Activated CD4-positive, alpha-beta T cell treated with anti-CD3 and anti-CD28 coated beads, Interleukin-10, Interleukin-2, amounts not matched to agents 100 ng/mL and 50 ng/mL, durations not matched to agents 16 hours and 8 hours (primary cell): ENCODE data around the gene POLDIP2.
"Not testable (repeated sequence)": the region's sequence is repeated elsewhere in the genome, so short reads cannot be mapped to it uniquely, and the experiment has no call there.

Source experiments
- DNase-seq: peaks from one replicate; pipeline ENCODE4 v3.0.0-alpha.2; 2020

The POLDIP2 gene

DNA sequence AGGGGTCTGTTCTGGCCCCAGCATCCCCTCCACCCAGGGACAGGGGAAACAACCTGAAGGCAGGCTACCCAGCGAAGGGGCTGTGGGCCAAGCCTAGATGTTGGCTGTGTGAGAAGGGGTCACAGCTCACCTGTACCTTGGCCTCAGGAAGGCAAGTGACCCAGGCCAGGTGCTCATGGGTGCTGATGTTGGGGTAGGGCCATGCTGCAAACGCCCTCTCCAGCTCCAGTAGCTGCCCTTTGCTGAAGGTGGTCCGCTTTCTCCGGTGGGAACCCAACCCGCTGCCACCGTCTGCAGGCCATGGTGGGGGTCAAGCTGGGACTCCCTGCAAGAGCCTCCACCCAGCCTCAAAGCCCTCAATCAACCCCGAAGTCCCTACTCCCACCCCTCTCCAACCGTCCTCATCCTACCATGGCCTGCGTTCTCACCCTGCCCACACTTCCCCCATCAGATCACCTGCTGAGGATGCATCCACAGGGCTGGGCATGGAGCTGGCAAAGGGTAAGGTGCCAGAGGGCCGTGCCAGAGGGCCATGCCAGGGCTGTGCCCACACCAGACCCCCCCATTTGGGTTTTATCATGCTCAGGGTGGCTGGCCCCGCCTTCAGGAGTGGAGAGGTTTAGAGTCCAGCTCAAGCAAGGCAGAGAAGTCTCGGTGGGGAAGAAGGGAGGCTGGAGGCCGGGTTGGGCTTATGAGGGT is 7.5 kb upstream of the POLDIP2 start, which contains the start of gene SEBOX:
SEBOX (minus strand) TSS at position 535 of the 699 bp plus-strand sequence; CDS start at position 487, 48 bp downstream.
- no peak for DNase-seq

GRCh38 chr17:28363776-28364650 is 6.7 kb upstream of the POLDIP2 start:
- DNase-seq, result no peak

GRCh38 chr17:28363186-28363585 is 5.9 kb upstream of the POLDIP2 start:
- DNase-seq, result no peak

GRCh38 chr17:28357901-28358197 is 522 bp upstream of the POLDIP2 start:
- DNase-seq, result no peak

- no peak for DNase-seq
Measured at GRCh38 chr17:28350271-28350670, 7.1 kb downstream of the POLDIP2 start.

DNA sequence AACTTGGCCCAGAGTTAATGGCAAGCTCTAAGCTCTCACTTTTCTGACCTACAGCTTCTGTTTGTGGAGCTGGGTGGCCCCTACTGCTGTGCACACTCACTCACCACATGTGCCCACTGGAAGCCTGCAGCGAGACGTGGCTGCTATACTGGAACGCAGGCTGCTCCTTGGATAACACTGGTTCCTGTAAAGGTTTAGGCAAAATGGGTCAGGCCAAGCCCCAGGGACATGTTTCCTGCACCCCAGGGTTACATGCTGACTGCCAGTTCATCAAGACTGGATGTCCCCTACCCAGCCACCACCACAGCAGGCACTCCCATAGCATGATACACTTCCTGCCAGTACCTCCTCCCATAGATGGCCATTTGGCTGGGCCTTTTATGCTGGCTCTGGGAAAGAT is 8.3 kb downstream of the POLDIP2 start:
- no peak for DNase-seq

GRCh38 chr17:28347261-28347891 is 10.0 kb downstream of the POLDIP2 start:
- DNase-seq, result no peak

GRCh38 chr17:28346746-28347246 is 10.5 kb downstream of the POLDIP2 start:
- no peak for DNase-seq

DNA sequence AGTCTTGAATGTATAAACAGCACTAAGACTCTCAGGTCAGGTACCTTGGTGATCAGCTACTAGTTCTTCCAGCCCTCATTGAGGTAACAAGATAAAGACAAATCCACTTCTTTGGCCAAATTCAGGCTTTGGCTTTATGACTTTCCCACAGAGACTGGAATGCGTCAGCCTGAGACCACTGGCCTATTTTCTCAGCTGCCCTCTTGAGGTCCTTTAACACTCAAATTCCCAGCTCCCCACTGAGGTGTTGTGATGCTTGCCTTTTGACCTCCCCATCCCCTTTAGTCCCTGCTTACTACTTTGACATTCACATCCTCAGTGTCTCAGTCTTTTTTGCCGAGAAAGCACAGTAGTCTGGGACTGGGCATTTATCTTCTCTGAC is 11.1 kb downstream of the POLDIP2 start:
- DNase-seq, result no peak

GRCh38 chr17:28345419-28346198 is 11.7 kb downstream of the POLDIP2 start:
- no peak for DNase-seq

DNA sequence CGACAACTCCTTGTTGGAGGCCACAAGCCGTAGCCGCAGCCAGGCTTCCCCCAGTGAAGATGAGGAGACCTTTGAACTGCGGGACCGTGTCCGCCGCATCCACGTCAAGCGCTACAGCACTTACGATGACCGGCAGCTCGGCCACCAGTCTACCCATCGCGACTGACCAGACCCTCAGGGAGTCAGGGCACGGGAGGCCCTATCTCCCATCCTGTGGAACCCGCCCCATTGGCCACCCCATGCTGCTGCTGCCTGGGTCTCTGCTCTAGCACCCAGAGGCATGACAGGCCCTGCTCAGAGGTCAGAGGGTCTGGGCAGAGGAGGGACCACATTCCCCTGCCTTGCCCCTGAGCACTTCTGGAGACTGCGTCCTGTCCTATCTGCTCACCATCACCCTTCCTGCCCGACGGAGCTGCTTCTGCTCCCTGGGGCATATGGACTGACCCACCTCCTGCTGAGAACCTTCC is 12.9 kb downstream of the POLDIP2 start:
- no peak for DNase-seq

DNA sequence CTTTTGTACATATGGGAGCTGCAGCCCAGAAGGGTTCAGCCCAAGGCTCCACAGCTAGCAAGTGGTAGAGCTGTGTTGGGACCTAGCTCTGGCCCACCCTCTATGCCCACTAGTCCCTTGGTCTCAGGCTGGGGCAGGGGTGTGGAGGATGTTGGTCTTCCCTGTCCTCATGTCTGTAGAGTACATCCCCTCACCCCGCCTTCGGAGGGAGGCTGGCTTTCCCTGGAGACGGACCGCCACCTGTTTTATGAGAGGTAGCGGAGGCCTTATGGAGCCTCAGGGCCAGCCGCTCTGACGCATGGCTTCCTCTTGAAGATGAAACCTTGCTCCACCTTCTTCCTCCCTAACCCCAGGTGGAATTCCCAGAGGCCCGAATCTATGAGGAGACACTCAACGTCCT is 13.3 kb downstream of the POLDIP2 start:
- DNase-seq, result no peak

GRCh38 chr17:28343491-28343932 is 13.8 kb downstream of the POLDIP2 start:
- DNase-seq, result no peak

GRCh38 chr17:28342313-28342712 is 15.0 kb downstream of the POLDIP2 start:
- no peak for DNase-seq

DNA sequence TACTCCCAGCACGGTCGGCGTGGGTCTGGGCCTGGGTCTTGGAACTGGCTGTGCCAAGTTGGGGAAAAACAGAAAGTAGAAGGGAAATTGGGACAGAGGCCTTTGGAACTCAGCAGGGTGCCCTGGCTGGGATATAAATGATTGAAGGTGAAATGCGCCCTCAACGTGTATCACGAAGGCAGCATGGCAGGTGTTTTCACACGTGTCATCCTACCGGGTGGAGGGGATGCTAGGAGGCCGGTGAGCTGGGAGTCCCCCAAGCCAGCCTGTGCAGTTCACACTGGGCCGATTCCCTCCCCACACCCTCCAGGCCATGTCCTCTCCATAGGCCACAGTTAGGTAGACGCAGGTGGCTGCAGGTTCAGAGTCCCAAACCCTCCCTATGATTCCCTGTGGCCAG is 15.8 kb downstream of the POLDIP2 start:
- no peak for DNase-seq

DNA sequence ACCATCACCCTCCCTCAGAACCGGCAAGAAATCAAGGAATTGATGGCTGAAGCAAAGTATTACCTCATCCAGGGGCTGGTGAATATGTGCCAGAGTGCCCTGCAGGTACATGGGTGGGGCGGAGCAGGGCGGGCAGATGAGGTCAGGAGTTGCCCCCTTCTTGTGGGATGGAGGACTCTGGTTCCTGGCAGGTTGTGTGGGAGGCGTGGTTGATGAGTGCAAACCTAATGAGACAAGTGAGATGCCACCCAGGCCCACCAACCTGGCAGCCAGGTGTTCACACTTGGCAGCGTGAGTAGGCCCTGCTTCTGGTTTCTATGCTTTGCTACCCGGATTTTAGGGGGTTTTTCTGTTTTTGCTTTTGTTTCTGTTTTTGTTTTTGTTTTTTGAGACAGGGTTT is 17.0 kb downstream of the POLDIP2 start:
- no peak for DNase-seq

DNA sequence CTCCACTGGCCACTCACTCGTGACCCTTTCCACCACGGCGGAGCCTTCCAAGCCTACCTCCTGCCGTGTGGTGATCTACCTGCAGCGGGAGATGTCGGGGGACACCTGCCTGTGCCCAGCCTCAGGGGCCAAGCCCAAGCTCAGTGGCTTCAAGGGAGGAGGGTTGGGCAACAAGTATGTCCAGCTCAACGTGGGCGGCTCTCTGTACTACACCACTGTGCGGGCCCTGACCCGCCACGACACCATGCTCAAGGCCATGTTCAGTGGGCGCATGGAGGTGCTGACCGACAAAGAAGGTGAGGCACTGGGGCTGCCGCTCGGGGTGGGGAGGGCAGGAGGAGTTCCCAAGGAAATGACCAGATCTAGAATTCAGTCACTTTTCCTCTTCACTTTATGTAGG is 17.9 kb downstream of the POLDIP2 start:
- DNase-seq, result no peak

DNA sequence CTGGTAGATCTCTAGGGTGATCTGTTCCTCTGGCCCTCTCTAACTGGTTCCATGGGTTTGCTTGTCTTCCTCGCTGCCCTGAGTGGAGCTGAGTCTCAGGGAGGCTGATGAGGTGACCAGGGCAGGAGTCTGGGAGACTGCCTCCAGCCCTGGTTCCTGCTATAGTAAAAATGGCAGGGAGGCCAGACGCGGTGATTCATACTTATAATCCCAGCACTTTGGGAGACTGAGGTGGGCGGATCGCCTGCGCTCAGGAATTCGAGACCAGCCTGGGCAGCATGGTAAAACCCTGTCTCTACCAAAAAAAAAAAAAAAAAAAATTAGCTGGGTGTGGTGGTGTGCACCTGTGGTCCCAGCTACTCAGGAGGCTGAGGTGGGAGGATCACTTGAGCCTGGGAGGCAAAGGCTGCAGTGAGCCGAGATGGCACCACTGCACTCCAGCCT is 18.5 kb downstream of the POLDIP2 start:
- DNase-seq, result not testable (repeated sequence)

DNA sequence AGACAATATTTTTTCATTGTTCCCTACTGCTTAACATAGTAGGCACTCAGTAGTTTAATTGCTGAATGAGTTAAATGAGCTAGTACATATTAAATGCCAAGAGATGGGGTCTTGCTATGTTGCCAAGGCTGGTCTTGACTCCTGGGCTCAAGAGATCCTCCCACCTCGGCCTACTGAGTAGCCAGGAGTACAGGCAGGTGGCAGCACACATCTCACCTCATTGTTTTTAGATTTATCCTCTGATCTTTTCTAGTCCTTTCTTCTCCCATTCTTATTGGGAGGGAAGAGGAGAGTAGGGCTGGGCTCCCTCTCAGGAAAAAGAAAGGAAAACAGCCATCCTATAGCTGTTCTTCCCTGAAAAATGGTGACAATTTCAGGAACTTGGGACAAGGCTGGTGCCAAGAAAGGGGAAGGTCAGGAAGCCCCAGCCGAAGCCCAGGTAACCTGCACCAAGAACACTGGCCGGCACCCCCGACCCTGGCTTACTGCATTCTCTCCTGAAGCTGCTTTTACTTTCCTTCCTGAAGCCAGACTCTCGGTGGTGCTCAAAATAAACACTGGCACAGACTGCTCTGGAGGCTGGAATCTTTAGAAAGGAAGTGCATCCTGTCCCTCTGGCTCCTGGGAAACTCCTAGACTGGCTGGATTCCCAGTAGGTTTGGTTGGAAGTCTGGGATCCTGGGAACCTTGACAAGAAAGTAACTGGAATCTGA is 19.1 kb downstream of the POLDIP2 start:
- DNase-seq, result no peak

DNA sequence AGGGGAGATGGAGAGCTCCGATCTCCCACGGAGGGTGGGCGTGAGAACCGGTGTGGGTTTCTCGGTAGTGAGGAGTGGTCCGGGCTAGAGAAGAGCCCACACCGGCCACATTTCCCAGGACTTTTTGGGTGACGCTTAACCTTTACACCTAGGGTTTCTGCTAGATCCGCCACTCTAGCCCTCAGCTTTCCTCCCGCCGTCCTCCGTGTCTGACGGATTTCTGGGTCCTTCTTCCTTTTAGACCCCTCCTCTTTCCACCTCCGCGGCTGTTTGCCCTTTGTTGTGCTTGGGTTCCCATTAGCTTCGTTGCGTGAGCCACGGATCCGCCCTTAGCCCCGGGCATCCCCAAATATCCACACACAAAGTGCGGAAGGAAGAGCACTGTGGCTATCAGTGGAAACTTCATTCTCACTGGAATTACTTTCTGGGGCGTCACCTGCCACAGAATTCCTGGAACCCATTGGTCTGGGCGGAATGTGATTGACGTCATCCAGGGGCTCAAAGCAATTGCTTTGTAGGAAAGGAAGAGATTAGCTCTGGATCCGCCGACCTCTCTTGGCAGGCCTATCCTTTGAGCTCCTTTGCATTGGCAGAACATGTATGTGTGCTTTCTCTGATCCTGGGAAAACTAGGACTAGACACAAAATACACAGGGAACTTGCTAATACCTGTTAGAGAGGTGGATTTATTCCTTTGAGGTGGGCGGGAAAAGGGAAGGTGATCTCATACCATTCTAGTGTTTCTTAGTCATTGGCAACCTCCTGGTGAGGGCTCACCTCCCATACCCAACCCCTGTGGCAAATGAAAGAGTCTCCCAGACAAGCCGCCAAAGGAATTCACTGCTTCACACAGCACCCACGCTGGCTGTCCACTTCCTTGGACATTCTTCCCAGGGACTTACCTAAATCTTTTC is 21.1 kb downstream of the POLDIP2 start:
- DNase-seq, result peak; percentile 24
